Thoracic aorta (tissue), 2 donors: ENCODE results near the gene ARHGAP6. TPM values are rescaled to one million over a fixed set of nuclear protein-coding genes. Genes with fewer than 3 reads are reported as not detected.

ENCODE experiments used
- ATAC-seq: fragments of 150-250 bp; one replicate; pipeline ENCODE4 v1.8.0; 2017; ENCODE audit warnings: low read depth; ENCODE audit not compliant: insufficient number of reproducible peaks, low FRiP score
- DNase-seq: peaks from one replicate; pipeline ENCODE4 v3.0.0-alpha.2; 2020; ENCODE audit warnings: low spot score
- H3K27ac ChIP-seq, 2 donors: fragments of 200-600 bp; sonication (generic); 1 replicate in 1 of 2; 2 replicates in 1 of 2; pipeline ENCODE4 v1.5.1; 2016; ENCODE audit warnings: mild to moderate bottlenecking in 2 of 2, moderate library complexity in 2 of 2
- H3K27me3 ChIP-seq: fragments of 200-600 bp; sonication (generic); replicated peaks from 2 replicates; pipeline ENCODE4 v1.6.0; 2016; ENCODE audit warnings: mild to moderate bottlenecking; ENCODE audit not compliant: insufficient read depth
- H3K36me3 ChIP-seq: fragments of 200-600 bp; sonication (generic); one replicate; pipeline ENCODE4 v1.5.1; 2016
- H3K4me1 ChIP-seq, 2 donors: fragments of 200-600 bp; sonication (generic); 1 replicate in 1 of 2; 2 replicates in 1 of 2; pipeline versions ENCODE4 v1.5.1 to v1.6.0; 2016; ENCODE audit warnings: low read depth in 2 of 2, mild to moderate bottlenecking in 1 of 2; ENCODE audit not compliant: control insufficient read depth in 1 of 2
- H3K4me3 ChIP-seq: fragments of 200-600 bp; sonication (generic); 2 replicates; pipeline ENCODE4 v1.5.1; 2016; ENCODE audit warnings: mild to moderate bottlenecking
- H3K9me3 ChIP-seq: fragments of 200-600 bp; sonication (generic); 2 replicates; pipeline ENCODE4 v1.5.1; 2016
- total RNA-seq, 2 donors: library from RNA; depleted of rRNA; stranded (reverse); fragments of >200 nt; gene quantifications; one replicate each; pipeline versions ENCODE4 v1.1.0 to v1.2.3, GENCODE V29; 2016
- TF ChIP-seq, protein P1 (sequence below): fragments of 200-600 bp; sonication (generic); IDR thresholded peaks from one replicate; pipeline ENCODE4 v1.5.1; 2019; ENCODE audit warnings: antibody characterized with exemption

The ARHGAP6 gene
- total RNA-seq, 2 donors from 2014 or later, result 14.6 to 22.3 TPM

DNA sequence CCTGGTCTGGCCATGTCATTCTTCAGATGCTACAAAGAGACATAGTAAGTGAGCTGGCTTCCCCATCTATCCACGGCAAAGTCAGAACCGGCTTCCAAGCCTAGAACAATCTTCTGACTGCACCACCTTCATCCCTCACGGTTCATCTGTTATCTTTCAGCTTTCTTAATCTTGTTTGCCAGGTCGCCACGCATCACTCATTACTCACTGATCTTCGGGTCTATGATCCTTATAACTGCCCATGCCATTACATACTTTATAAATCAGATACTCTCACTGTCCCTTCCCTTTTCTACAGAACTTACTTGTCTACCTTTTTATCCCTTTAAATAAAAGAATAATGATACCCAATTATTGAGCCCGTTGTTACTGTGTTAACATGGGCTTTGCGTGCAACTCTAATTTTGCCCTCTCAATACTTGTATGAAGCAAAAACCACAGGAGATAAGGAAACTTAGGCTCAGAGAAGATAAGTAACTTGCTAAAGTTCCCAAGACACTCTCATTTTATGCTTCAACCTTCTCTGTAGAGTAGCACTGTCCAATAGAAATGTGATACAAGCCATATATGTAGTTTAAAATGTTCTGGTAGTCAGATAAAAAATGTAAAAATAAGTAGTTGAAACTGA lies 200.8 kb downstream of the ARHGAP6 start:
- no peaks in the 10 kb centered on the region for H3K9me3 ChIP-seq
- DNase-seq, result no peak
- no peaks in the 10 kb centered on the region for H3K27me3 ChIP-seq
- TF ChIP-seq, protein P1, sequence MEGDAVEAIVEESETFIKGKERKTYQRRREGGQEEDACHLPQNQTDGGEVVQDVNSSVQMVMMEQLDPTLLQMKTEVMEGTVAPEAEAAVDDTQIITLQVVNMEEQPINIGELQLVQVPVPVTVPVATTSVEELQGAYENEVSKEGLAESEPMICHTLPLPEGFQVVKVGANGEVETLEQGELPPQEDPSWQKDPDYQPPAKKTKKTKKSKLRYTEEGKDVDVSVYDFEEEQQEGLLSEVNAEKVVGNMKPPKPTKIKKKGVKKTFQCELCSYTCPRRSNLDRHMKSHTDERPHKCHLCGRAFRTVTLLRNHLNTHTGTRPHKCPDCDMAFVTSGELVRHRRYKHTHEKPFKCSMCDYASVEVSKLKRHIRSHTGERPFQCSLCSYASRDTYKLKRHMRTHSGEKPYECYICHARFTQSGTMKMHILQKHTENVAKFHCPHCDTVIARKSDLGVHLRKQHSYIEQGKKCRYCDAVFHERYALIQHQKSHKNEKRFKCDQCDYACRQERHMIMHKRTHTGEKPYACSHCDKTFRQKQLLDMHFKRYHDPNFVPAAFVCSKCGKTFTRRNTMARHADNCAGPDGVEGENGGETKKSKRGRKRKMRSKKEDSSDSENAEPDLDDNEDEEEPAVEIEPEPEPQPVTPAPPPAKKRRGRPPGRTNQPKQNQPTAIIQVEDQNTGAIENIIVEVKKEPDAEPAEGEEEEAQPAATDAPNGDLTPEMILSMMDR, result no peak
- no peak overlapping the region for H3K4me3 ChIP-seq
- peaks cover 11 to 23% of the 10 kb centered on the region in 2 donors for H3K4me1 ChIP-seq
- H3K36me3 ChIP-seq, result no peaks in the 10 kb centered on the region
- no peak overlapping the region for H3K27ac ChIP-seq
- no peak for ATAC-seq

DNA sequence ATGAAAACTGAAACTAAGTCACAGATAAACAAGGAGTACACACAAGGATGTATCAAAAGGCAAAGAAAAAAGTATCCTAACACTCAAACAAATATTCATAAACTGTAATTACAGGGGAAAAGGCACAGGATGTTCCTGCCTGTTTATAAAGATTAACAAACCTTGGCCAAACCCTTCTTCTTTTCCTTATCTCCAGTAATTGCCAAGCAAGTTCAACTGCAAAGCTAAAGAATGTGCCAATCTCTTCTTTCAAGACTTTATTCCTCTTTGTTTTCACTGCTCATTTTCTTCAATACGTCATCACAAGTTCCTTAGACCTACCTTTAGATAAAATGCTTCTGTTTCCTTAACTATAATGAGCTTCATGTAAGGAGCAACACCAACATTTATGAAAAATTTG lies 201.3 kb downstream of the ARHGAP6 start:
- no peak for ATAC-seq
- DNase-seq, result no peak
- TF ChIP-seq, protein P1, result no peak
- no peaks in the 10 kb centered on the region for H3K9me3 ChIP-seq
- H3K36me3 ChIP-seq, result no peaks in the 10 kb centered on the region
- peaks cover 8 to 17% of the 10 kb centered on the region in 2 donors for H3K4me1 ChIP-seq
- no peak overlapping the region for H3K4me3 ChIP-seq
- H3K27me3 ChIP-seq, result no peaks in the 10 kb centered on the region
- no peak overlapping the region for H3K27ac ChIP-seq

DNA sequence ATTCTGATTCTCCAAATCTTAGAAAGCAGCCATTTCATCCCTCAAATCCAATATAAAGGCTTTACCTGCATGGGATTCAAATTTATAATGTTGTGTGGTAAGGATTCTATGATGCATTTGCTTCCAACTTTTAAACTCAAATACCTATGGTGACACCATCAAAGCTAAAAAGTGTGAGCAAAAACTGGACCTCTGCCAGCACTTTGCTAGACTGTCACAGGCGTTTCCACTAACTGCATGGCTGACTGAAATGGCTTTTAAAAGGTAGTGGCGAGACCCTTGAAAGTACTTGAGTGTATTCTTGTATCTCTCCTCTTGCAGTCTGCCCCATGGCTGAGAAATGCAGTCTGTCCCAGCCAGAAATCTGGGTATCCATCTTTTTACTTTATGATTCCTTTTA lies 203.1 kb downstream of the ARHGAP6 start:
- DNase-seq (no peak), ATAC-seq (no peak)
- Histone ChIP-seq H3K4me3 (no peak overlapping the region), H3K9me3 (no peaks in the 10 kb centered on the region), H3K36me3 (no peaks in the 10 kb centered on the region), H3K27me3 (no peaks in the 10 kb centered on the region), H3K27ac (peak overlapping the region; percentile 50 to 61), H3K4me1 (peaks cover 6 to 20% of the 10 kb centered on the region in 2 donors)
- TF ChIP-seq, protein P1, result no peak

DNA sequence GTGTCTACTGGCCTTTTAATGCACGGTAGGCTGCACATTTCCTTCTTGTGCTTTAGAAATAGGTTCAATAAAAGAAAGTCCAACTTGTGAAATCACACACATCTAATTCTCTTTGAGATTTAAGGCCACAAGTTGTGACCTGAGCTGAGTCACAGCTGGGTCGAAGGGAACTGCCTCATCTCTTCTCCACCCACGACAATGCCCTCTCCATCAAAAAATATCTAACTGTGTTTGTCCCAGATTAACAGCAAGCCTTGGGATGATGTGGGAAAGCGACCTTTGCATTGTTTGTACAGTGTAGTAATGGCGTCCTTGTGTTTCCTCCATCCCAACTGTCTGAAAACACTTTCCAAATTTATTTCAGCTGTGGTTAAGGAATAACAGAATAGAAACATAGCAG lies 203.6 kb downstream of the ARHGAP6 start:
- peak overlapping the region; percentile 50 to 61 for H3K27ac ChIP-seq
- TF ChIP-seq, protein P1, result no peak
- ATAC-seq, result no peak

DNA sequence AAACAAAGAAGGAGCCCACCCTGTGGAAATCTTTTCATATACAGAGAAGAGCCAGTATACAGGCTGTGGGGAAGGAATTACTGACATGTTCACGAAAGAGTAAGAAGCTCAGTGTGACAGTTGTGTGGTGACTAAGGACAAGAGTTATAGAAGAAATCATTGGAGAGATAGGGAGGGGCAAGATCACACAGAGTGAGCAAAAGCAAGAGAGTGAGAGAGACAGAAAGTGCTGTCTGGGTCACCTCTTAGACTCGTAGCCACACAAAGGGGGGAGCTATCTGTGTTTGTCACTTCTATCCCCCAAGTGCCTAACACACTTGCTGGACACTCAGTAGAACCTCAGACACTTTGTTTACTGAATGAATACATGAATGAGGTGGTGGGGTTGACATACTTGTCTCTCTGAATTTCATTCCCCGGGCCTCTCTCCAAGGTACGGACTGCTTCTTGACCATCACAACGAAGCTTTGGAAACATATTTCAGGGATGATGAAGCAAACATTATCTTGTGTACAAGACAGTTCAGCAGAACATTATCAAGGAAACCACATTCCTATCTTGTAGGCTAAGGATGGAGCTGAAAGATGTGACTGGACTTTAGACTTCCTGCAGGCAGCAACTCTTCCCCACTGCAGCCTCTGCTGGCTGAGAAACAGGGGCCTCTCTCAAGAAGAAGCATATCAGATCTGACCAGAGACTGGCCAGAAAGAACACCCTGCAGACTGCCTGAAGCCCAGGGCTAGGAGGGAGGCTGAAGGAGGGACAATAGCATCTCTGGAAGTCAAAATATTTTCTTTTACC lies 204.3 kb downstream of the ARHGAP6 start:
- Histone ChIP-seq H3K4me1 (peaks cover 6 to 20% of the 10 kb centered on the region in 2 donors), H3K27ac (peak overlapping the region; percentile 50 to 61), H3K9me3 (no peaks in the 10 kb centered on the region), H3K27me3 (no peaks in the 10 kb centered on the region), H3K36me3 (no peaks in the 10 kb centered on the region), H3K4me3 (no peak overlapping the region)
- DNase-seq, result no peak
- no peak for ATAC-seq
- TF ChIP-seq, protein P1, result no peak

More for the DNA sequence above, 203.6 kb downstream of the ARHGAP6 start:
- Histone ChIP-seq H3K9me3 (no peaks in the 10 kb centered on the region), H3K4me1 (peaks cover 6 to 20% of the 10 kb centered on the region in 2 donors), H3K4me3 (no peak overlapping the region), H3K36me3 (no peaks in the 10 kb centered on the region), H3K27me3 (no peaks in the 10 kb centered on the region)
- no peak for DNase-seq
